ENCODE data around the gene SLC24A3.

DNA sequence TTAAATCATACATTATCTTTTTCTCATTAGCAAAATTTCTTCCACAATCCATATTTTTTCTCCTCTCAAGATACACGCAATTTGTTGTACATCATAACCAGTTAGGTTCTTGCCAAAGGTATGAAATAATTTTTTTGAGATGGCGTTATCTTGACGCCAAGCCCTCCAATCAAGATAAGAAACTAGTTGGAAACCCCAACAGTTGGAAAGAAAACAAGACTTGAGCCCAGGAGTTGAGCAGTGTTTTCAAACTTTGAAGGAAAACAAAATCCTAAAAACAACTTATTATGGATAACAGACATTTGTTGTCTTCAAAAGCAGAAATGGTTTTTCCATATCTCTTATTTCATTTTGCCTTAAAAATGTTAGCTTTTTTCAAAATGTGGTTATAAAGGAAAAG, 184.8 kb downstream of the SLC24A3 start:
- TF ChIP-seq, protein P1, sequence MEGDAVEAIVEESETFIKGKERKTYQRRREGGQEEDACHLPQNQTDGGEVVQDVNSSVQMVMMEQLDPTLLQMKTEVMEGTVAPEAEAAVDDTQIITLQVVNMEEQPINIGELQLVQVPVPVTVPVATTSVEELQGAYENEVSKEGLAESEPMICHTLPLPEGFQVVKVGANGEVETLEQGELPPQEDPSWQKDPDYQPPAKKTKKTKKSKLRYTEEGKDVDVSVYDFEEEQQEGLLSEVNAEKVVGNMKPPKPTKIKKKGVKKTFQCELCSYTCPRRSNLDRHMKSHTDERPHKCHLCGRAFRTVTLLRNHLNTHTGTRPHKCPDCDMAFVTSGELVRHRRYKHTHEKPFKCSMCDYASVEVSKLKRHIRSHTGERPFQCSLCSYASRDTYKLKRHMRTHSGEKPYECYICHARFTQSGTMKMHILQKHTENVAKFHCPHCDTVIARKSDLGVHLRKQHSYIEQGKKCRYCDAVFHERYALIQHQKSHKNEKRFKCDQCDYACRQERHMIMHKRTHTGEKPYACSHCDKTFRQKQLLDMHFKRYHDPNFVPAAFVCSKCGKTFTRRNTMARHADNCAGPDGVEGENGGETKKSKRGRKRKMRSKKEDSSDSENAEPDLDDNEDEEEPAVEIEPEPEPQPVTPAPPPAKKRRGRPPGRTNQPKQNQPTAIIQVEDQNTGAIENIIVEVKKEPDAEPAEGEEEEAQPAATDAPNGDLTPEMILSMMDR (IDR thresholded peaks at IDR 0.05; ENCODE audit: low read depth, low read length, poor library complexity, severe bottlenecking) = no peak
- no peak for TF ChIP-seq EZH2phosphoT487 (IDR thresholded peaks at IDR 0.05; ENCODE audit: borderline replicate concordance, low read length)

Data from DOHH2 (cell line).